ENCODE results near the gene MC1R. TPM values are rescaled to one million over a fixed set of nuclear protein-coding genes. Genes with fewer than 3 reads are reported as not detected.

MC1R gene
- total and polyA plus RNA-seq, 10 of the 15 experiments (the other 5 are each of a cell fraction or from before 2014, with no cell fraction given): 0.06 to 2.3 (median 0.45) TPM

- no peak for TF ChIP-seq CTCF (IDR thresholded peaks at IDR 0.05 in 2 of 3, conservative IDR thresholded peaks at IDR 0.05 in 1 of 3; ENCODE audit: control insufficient read depth in 2 of 3, extremely low read depth in 1 of 3, insufficient read depth in 1 of 3, low read depth in 3 of 3, low read length in 3 of 3)
- TF ChIP-seq IRF5 (IDR thresholded peaks at IDR 0.05; ENCODE audit: borderline replicate concordance): no peak
- TF ChIP-seq NRF1 (conservative IDR thresholded peaks at IDR 0.05; ENCODE audit: low read depth, low read length): no peak
- TF ChIP-seq MTA3 (IDR thresholded peaks at IDR 0.05; ENCODE audit: borderline replicate concordance, low read length): no peak
- no peak for TF ChIP-seq CREB1 (IDR thresholded peaks at IDR 0.05; ENCODE audit: low read depth)
- TF ChIP-seq E4F1 (IDR thresholded peaks at IDR 0.05; ENCODE audit: borderline replicate concordance, partially characterized antibody): no peak
- TF ChIP-seq MYB (IDR thresholded peaks at IDR 0.05; ENCODE audit: borderline replicate concordance, low read depth, low read length): no peak
These were observed 18.7 kb upstream of the MC1R start (continued) for GRCh38 chr16:89899879-89900481.
